Liver (tissue), 9 donors: ENCODE results near the gene BCR. TPM values are rescaled to one million over a fixed set of nuclear protein-coding genes. Genes with fewer than 3 reads are reported as not detected.
A peak's percentile ranks its signal among the peaks of the same experiment; 100 is the strongest.

Source experiments
- DNase-seq: peaks from one replicate; pipeline ENCODE4 v3.0.0-alpha.2; 2017; ENCODE audit warnings: low spot score
- H3K27ac ChIP-seq, 2 donors: one replicate each; pipeline ENCODE4 v1.7.0; 2013; ENCODE audit warnings: inconsistent platforms in 2 of 2, low read length in 2 of 2, control low read depth in 1 of 2, low read depth in 1 of 2, mild to moderate bottlenecking in 1 of 2
- H3K27me3 ChIP-seq, 4 donors: one replicate each; pipeline versions ENCODE4 v1.6.1 to v1.7.0; 2013; ENCODE audit warnings: low read length in 3 of 4, inconsistent platforms in 1 of 4, mild to moderate bottlenecking in 1 of 4, moderate library complexity in 1 of 4; ENCODE audit not compliant: control insufficient read depth in 4 of 4, insufficient read depth in 4 of 4
- H3K36me3 ChIP-seq, 4 donors: one replicate each; pipeline versions ENCODE4 v1.6.1 to v1.7.0; 2013; ENCODE audit warnings: low read length in 3 of 4, mild to moderate bottlenecking in 3 of 4, low read depth in 1 of 4, moderate library complexity in 1 of 4; ENCODE audit not compliant: control insufficient read depth in 4 of 4, insufficient read depth in 3 of 4
- H3K4me1 ChIP-seq, 4 donors: one replicate each; pipeline versions ENCODE4 v1.6.1 to v1.7.0; 2013; ENCODE audit warnings: low read length in 3 of 4, mild to moderate bottlenecking in 3 of 4, moderate library complexity in 1 of 4; ENCODE audit not compliant: control insufficient read depth in 4 of 4, insufficient read depth in 4 of 4
- H3K4me3 ChIP-seq, 3 donors: one replicate each; pipeline versions ENCODE4 v1.6.1 to v1.7.0; 2013; ENCODE audit warnings: low read length in 3 of 3, control low read depth in 1 of 3, low read depth in 1 of 3, mild to moderate bottlenecking in 1 of 3
- H3K9ac ChIP-seq, 2 donors: one replicate each; pipeline ENCODE4 v1.7.0; 2013; ENCODE audit warnings: low read length in 2 of 2, mild to moderate bottlenecking in 2 of 2, moderate library complexity in 2 of 2, control low read depth in 1 of 2, low read depth in 1 of 2
- H3K9me3 ChIP-seq, 4 donors: one replicate each; pipeline versions ENCODE4 v1.6.1 to v1.7.0; 2013; ENCODE audit warnings: low read length in 3 of 4; ENCODE audit not compliant: control insufficient read depth in 4 of 4
- CTCF ChIP-seq: fragments of 150-350 bp; IDR thresholded peaks from 2 replicates; pipeline ENCODE4 v1.5.1; 2017; ENCODE audit warnings: improper control_type of control experiment, low read depth, low read length; ENCODE audit not compliant: missing input control
- EGR1 ChIP-seq, 2 donors: IDR thresholded peaks; 2 replicates each; pipeline ENCODE4 v1.6.1; 2016 to 2018; ENCODE audit warnings: antibody characterized with exemption in 2 of 2, low read depth in 2 of 2
- FOXA1 ChIP-seq: IDR thresholded peaks from 2 replicates; pipeline ENCODE4 v1.6.1; 2016; ENCODE audit warnings: antibody characterized with exemption
- FOXA2 ChIP-seq: IDR thresholded peaks from 2 replicates; pipeline ENCODE4 v1.6.1; 2016; ENCODE audit warnings: antibody characterized with exemption
- GABPA ChIP-seq, 2 donors: IDR thresholded peaks in 1 of 2; conservative IDR thresholded peaks in 1 of 2; 2 replicates each; pipeline ENCODE4 v1.6.1; 2016; ENCODE audit warnings: antibody characterized with exemption in 2 of 2, mild to moderate bottlenecking in 1 of 2, moderate library complexity in 1 of 2
- HNF4A ChIP-seq, 2 donors: conservative IDR thresholded peaks; 2 replicates each; pipeline ENCODE4 v1.6.1; 2016; ENCODE audit warnings: antibody characterized with exemption in 2 of 2, mild to moderate bottlenecking in 2 of 2
- HNF4G ChIP-seq: IDR thresholded peaks from 2 replicates; pipeline ENCODE4 v1.6.1; 2016; ENCODE audit warnings: antibody characterized with exemption
- JUND ChIP-seq, 2 donors: IDR thresholded peaks; 2 replicates each; pipeline ENCODE4 v1.6.1; 2016; ENCODE audit warnings: antibody characterized with exemption in 2 of 2
- MAX ChIP-seq: IDR thresholded peaks from 2 replicates; pipeline ENCODE4 v1.6.1; 2016; ENCODE audit warnings: antibody characterized with exemption
- NR2F2 ChIP-seq: IDR thresholded peaks from 2 replicates; pipeline ENCODE4 v1.6.1; 2016; ENCODE audit warnings: antibody characterized with exemption
- RAD21 ChIP-seq, 2 donors: IDR thresholded peaks; 2 replicates each; pipeline ENCODE4 v1.6.1; 2016; ENCODE audit warnings: antibody characterized with exemption in 2 of 2, mild to moderate bottlenecking in 2 of 2
- RXRA ChIP-seq, 2 donors: IDR thresholded peaks; 2 replicates each; pipeline ENCODE4 v1.6.1; 2017 to 2018; ENCODE audit warnings: antibody characterized with exemption in 2 of 2, mild to moderate bottlenecking in 1 of 2
- SP1 ChIP-seq: IDR thresholded peaks from 2 replicates; pipeline ENCODE4 v1.6.1; 2018; ENCODE audit warnings: antibody characterized with exemption, mild to moderate bottlenecking
- TAF1 ChIP-seq: conservative IDR thresholded peaks from 2 replicates; pipeline ENCODE4 v1.6.1; 2016; ENCODE audit warnings: antibody characterized with exemption, mild to moderate bottlenecking
- YY1 ChIP-seq: IDR thresholded peaks from 2 replicates; pipeline ENCODE4 v1.6.1; 2016; ENCODE audit warnings: antibody characterized with exemption, mild to moderate bottlenecking
- WGBS: extraction: QIAGEN DNeasy Blood & Tissue Kit; methylation state at CpG from one replicate; pipeline ENCODE4 v1.1.7; 2013; 5-methylcytosine and 5-hydroxymethylcytosine counted together
- polyA plus RNA-seq, 2 donors: library from polyadenylated mRNA; stranded (reverse) in 1 of 2; unstranded in 1 of 2; fragments of 200-250 nt in 1 of 2; fragments of >200 nt in 1 of 2; fragmentation: Nextera tagmentation in 1 of 2; extraction: Ambion mirVana in 1 of 2; gene quantifications; one replicate each; pipeline versions ENCODE4 v1.2.1 to v1.2.3, GENCODE V29; 2013 to 2015
- total RNA-seq, 2 donors: library from RNA; depleted of rRNA; stranded (reverse); fragments of >200 nt; gene quantifications; one replicate each; pipeline ENCODE4 v1.2.3, GENCODE V29; 2014
- TF ChIP-seq, protein P1 (sequence below): IDR thresholded peaks from 2 replicates; pipeline ENCODE4 v1.6.1; 2016; ENCODE audit warnings: antibody characterized with exemption
- TF ChIP-seq, protein P2 (sequence below): IDR thresholded peaks from 2 replicates; pipeline ENCODE4 v1.6.1; 2016; ENCODE audit warnings: antibody characterized with exemption
- TF ChIP-seq, protein P3 (sequence below): IDR thresholded peaks from 2 replicates; pipeline ENCODE4 v1.6.1; 2016; ENCODE audit warnings: antibody characterized with exemption, mild to moderate bottlenecking
- donor health status: healthy.
- donor health status: healthy.
- donor health status: healthy.
- donor health status: healthy.
- donor health status: healthy.

The BCR gene
- total and polyA plus RNA-seq, 4 donors = 7.4 to 35.6 (median 18.3) TPM

GRCh38 chr22:23203452-23204124 is 23.3 kb downstream of the BCR start (continued):
- no peak for TF ChIP-seq EGR1 (IDR thresholded peaks at IDR 0.05; ENCODE audit: low read depth in 2 of 2)

DNA sequence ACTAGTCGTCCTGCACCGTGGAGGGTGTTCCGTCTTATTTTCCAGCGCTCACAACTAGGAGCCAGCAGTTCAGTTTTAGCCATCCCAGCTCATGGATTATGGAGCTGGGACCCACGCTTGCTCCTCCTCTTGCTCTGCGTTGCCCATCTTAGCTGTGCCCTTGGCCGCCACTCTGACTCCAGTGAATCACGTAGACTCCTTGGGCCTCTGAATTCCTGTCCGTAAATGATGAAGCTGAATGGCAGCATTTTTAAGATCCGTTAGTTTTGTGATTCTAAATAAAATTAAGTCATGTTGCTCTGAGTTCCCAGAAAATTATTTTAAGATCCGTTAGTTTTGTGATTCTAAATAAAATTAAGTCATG is 23.8 kb downstream of the BCR start:
- Histone ChIP-seq H3K36me3 (no peaks in the 10 kb centered on the region), H3K4me1 (peaks cover 13 to 29% (median 23%) of the 10 kb centered on the region in 4 donors)
- no peak for DNase-seq

More for the DNA sequence above, 23.8 kb downstream of the BCR start:
- no peaks in the 10 kb centered on the region for H3K9me3 ChIP-seq
- H3K27ac ChIP-seq = peak overlapping the region; percentile 50 to 63
- 92% methylated on average over 11 of the region's 11 CpGs for WGBS
- H3K27me3 ChIP-seq = no peaks in the 10 kb centered on the region
- H3K9ac ChIP-seq = no peak overlapping the region
- TF ChIP-seq SP1 (no peak), TAF1 (no peak), YY1 (no peak), EGR1 (IDR thresholded peaks at IDR 0.05; ENCODE audit: low read depth in 2 of 2) (no peak), HNF4A (conservative IDR thresholded peaks at IDR 0.05) (no peak), FOXA2 (no peak), RXRA (IDR thresholded peaks at IDR 0.05) (no peak), HNF4G (no peak), NR2F2 (no peak), CTCF (no peak), FOXA1 (no peak), MAX (no peak), RAD21 (IDR thresholded peaks at IDR 0.05) (no peak), GABPA (IDR thresholded peaks at IDR 0.05 in 1 of 2, conservative IDR thresholded peaks at IDR 0.05 in 1 of 2) (no peak), JUND (IDR thresholded peaks at IDR 0.05) (no peak)
- TF ChIP-seq, protein P1, sequence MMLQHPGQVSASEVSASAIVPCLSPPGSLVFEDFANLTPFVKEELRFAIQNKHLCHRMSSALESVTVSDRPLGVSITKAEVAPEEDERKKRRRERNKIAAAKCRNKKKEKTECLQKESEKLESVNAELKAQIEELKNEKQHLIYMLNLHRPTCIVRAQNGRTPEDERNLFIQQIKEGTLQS = no peak
- TF ChIP-seq, protein P2, sequence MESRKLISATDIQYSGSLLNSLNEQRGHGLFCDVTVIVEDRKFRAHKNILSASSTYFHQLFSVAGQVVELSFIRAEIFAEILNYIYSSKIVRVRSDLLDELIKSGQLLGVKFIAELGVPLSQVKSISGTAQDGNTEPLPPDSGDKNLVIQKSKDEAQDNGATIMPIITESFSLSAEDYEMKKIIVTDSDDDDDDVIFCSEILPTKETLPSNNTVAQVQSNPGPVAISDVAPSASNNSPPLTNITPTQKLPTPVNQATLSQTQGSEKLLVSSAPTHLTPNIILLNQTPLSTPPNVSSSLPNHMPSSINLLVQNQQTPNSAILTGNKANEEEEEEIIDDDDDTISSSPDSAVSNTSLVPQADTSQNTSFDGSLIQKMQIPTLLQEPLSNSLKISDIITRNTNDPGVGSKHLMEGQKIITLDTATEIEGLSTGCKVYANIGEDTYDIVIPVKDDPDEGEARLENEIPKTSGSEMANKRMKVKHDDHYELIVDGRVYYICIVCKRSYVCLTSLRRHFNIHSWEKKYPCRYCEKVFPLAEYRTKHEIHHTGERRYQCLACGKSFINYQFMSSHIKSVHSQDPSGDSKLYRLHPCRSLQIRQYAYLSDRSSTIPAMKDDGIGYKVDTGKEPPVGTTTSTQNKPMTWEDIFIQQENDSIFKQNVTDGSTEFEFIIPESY = no peak
- TF ChIP-seq, protein P3, sequence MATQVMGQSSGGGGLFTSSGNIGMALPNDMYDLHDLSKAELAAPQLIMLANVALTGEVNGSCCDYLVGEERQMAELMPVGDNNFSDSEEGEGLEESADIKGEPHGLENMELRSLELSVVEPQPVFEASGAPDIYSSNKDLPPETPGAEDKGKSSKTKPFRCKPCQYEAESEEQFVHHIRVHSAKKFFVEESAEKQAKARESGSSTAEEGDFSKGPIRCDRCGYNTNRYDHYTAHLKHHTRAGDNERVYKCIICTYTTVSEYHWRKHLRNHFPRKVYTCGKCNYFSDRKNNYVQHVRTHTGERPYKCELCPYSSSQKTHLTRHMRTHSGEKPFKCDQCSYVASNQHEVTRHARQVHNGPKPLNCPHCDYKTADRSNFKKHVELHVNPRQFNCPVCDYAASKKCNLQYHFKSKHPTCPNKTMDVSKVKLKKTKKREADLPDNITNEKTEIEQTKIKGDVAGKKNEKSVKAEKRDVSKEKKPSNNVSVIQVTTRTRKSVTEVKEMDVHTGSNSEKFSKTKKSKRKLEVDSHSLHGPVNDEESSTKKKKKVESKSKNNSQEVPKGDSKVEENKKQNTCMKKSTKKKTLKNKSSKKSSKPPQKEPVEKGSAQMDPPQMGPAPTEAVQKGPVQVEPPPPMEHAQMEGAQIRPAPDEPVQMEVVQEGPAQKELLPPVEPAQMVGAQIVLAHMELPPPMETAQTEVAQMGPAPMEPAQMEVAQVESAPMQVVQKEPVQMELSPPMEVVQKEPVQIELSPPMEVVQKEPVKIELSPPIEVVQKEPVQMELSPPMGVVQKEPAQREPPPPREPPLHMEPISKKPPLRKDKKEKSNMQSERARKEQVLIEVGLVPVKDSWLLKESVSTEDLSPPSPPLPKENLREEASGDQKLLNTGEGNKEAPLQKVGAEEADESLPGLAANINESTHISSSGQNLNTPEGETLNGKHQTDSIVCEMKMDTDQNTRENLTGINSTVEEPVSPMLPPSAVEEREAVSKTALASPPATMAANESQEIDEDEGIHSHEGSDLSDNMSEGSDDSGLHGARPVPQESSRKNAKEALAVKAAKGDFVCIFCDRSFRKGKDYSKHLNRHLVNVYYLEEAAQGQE = no peak
- no peak overlapping the region for H3K4me3 ChIP-seq
